Activated B cell treated with CpG ODN at 0.5 μM for 24 hours (primary cell): ENCODE measurements around the gene LENEP. TPM values are rescaled to one million over a fixed set of nuclear protein-coding genes. Genes with fewer than 3 reads are reported as not detected.

Experiments used
- ATAC-seq: fragments of 200-7000 bp; cut with Tn5 transposase; one replicate; pipeline ENCODE4 v1.10.0; 2021; ENCODE audit warnings: low read depth, mild to moderate bottlenecking, moderate library complexity
- CTCF ChIA-PET: fragments of 350-600 bp; sonication (Branson Sonifier 250); formaldehyde crosslinking; loops from one replicate; lab custom pipeline; 2021; ENCODE audit warnings: antibody characterized with exemption; lab: Charles Lee
- POLR2A ChIA-PET: fragments of 350-600 bp; sonication (Branson Sonifier 250); formaldehyde crosslinking; loops from one replicate; lab custom pipeline; 2021; ENCODE audit warnings: antibody characterized with exemption; lab: Charles Lee
- DNase-seq: peaks from one replicate; pipeline ENCODE4 v3.0.0; 2022
- H3K27ac Mint-ChIP-seq: one replicate; pipeline ENCODE4 v1.8.0; 2020; ENCODE audit warnings: mixed read lengths
- H3K27me3 Mint-ChIP-seq: one replicate; pipeline ENCODE4 v1.8.0; 2021; ENCODE audit warnings: mixed read lengths
- H3K36me3 Mint-ChIP-seq: one replicate; pipeline ENCODE4 v1.8.0; 2021; ENCODE audit warnings: low read depth, mixed read lengths
- H3K4me1 Mint-ChIP-seq: one replicate; pipeline ENCODE4 v1.8.0; 2021; ENCODE audit warnings: mixed read lengths
- H3K4me3 Mint-ChIP-seq: one replicate; pipeline ENCODE4 v1.8.0; 2020; ENCODE audit warnings: mild to moderate bottlenecking, mixed read lengths
- H3K9me3 Mint-ChIP-seq: one replicate; pipeline ENCODE4 v1.8.0; 2020; ENCODE audit warnings: mixed read lengths
- CTCF ChIP-seq: fragments of 200-600 bp; IDR thresholded peaks from one replicate; pipeline ENCODE4 v1.8.0; 2022; ENCODE audit warnings: antibody characterized with exemption, mild to moderate bottlenecking
- intact Hi-C: fragments of 100-400 bp; cut with micrococcal nuclease; formaldehyde crosslinking; loops from one replicate; pipeline ENCODE4 v1.15.1; 2024
- total RNA-seq: library from RNA; stranded (reverse); gene quantifications from 2 replicates; pipeline ENCODE4 v1.2.3, GENCODE V29; 2022

Gene LENEP
- total RNA-seq, 1 donor from 2014 or later = 1.8 TPM

- ATAC-seq (no peak), DNase-seq (no peak)
- Mint-ChIP-seq H3K4me1 (no peaks in the 10 kb centered on the region), H3K36me3 (no peaks in the 10 kb centered on the region), H3K4me3 (no peak overlapping the region), H3K9me3 (no peaks in the 10 kb centered on the region), H3K27me3 (peaks cover 8% of the 10 kb centered on the region), H3K27ac (no peak overlapping the region)
- TF ChIP-seq CTCF = no peak
- ChIA-PET CTCF (no interaction called here), POLR2A (interaction anchor here (0.7 kb wide), 1 partner anchor 91 kb away, joined by 10 read pairs; no protein-coding TSS in a partner anchor)
- intact Hi-C loops = no loop called here
Observed at GRCh38 chr1:155035936-155036335, 42.5 kb downstream of the LENEP start.

- peaks cover 8% of the 10 kb centered on the region for H3K27me3 Mint-ChIP-seq
- no peak overlapping the region for H3K27ac Mint-ChIP-seq
- H3K4me3 Mint-ChIP-seq = no peak overlapping the region
- POLR2A ChIA-PET = no interaction called here
- no peak for TF ChIP-seq CTCF
- DNase-seq (no peak), ATAC-seq (no peak)
- H3K9me3 Mint-ChIP-seq = no peaks in the 10 kb centered on the region
- intact Hi-C loops = no loop called here
- H3K36me3 Mint-ChIP-seq = no peaks in the 10 kb centered on the region
- H3K4me1 Mint-ChIP-seq = no peaks in the 10 kb centered on the region
- CTCF ChIA-PET = no interaction called here
Observed at GRCh38 chr1:155037043-155037442, 43.7 kb downstream of the LENEP start.

GRCh38 chr1:155037851-155038441 is 44.6 kb downstream of the LENEP start:
- ChIA-PET CTCF (interaction anchor here (0.8 kb wide), 1 partner anchor 13 kb away, joined by 3 read pairs; the partner anchor contains the start of gene ADAM15), POLR2A (no interaction called here)
- intact Hi-C loops = no loop called here
- ATAC-seq = no peak
- Mint-ChIP-seq H3K4me3 (no peak overlapping the region), H3K27ac (no peak overlapping the region), H3K36me3 (no peaks in the 10 kb centered on the region), H3K4me1 (no peaks in the 10 kb centered on the region), H3K27me3 (peaks cover 8% of the 10 kb centered on the region), H3K9me3 (no peaks in the 10 kb centered on the region)
- no peak for DNase-seq
- no peak for TF ChIP-seq CTCF

- H3K4me1 Mint-ChIP-seq = no peaks in the 10 kb centered on the region
- peaks cover 8% of the 10 kb centered on the region for H3K27me3 Mint-ChIP-seq
- H3K9me3 Mint-ChIP-seq = no peaks in the 10 kb centered on the region
- DNase-seq (no peak), ATAC-seq (no peak)
- H3K27ac Mint-ChIP-seq = no peak overlapping the region
- intact Hi-C loops = no loop called here
- TF ChIP-seq CTCF = no peak
- no peaks in the 10 kb centered on the region for H3K36me3 Mint-ChIP-seq
- ChIA-PET CTCF (interaction anchor here (0.8 to 1.5 kb wide), 2 partner anchors 12 to 23 kb away, joined by 3 to 7 read pairs; partner anchors contain the start of gene ADAM15), POLR2A (no interaction called here)
- H3K4me3 Mint-ChIP-seq = no peak overlapping the region
Observed at GRCh38 chr1:155038602-155039307, 45.4 kb downstream of the LENEP start.

GRCh38 chr1:155039308-155039669 is 45.9 kb downstream of the LENEP start:
- TF ChIP-seq CTCF = no peak
- no peaks in the 10 kb centered on the region for H3K36me3 Mint-ChIP-seq
- H3K27ac Mint-ChIP-seq = no peak overlapping the region
- H3K4me1 Mint-ChIP-seq = no peaks in the 10 kb centered on the region
- intact Hi-C loops = no loop called here
- peaks cover 8% of the 10 kb centered on the region for H3K27me3 Mint-ChIP-seq
- H3K4me3 Mint-ChIP-seq = no peak overlapping the region
- CTCF ChIA-PET = interaction anchor here (1.5 kb wide), 1 partner anchor 22 kb away, joined by 7 read pairs; no protein-coding TSS in a partner anchor
- DNase-seq (no peak), ATAC-seq (no peak)
- no peaks in the 10 kb centered on the region for H3K9me3 Mint-ChIP-seq
- POLR2A ChIA-PET = interaction anchor here (0.7 kb wide), 1 partner anchor 72 kb away, joined by 6 read pairs; no protein-coding TSS in a partner anchor
